GM04504 (cell line): ENCODE results near the gene LTBP3.

Experiments used
- DNase-seq: peaks from one replicate; pipeline ENCODE4 v3.0.0-alpha.2; 2012; ENCODE audit warnings: low read depth

LTBP3 gene

GRCh38 chr11:65585396-65586246 is 27.5 kb upstream of the LTBP3 start:
- DNase-seq, result no peak

- no peak for DNase-seq
Observed at GRCh38 chr11:65584723-65585171, 26.6 kb upstream of the LTBP3 start.

- no peak for DNase-seq
Observed at GRCh38 chr11:65584106-65584505, 25.9 kb upstream of the LTBP3 start.

DNA sequence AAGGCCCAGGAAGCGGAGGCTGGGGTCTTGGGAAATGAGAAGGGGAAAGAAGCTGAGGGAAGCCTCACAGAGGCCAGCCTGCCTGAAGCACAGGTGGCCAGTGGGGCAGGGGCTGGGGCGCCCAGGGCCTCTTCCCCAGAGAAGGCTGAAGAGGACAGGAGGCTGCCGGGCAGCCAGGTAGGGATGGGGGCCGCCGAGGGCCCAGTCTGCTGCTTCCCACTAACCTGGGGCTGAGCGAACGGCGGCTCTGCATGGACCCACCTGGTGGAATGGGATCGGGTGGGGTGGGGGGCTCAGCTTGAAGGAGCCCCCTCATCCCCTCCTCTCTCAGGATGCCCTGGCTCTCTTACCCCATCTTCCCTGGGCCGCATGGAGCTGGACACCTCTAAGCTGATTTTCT is 25.4 kb upstream of the LTBP3 start:
- DNase-seq, result no peak

- DNase-seq, result no peak
Observed at GRCh38 chr11:65581928-65582327, 23.8 kb upstream of the LTBP3 start.

- DNase-seq, result no peak
Observed at GRCh38 chr11:65580756-65581155, 22.6 kb upstream of the LTBP3 start.

DNA sequence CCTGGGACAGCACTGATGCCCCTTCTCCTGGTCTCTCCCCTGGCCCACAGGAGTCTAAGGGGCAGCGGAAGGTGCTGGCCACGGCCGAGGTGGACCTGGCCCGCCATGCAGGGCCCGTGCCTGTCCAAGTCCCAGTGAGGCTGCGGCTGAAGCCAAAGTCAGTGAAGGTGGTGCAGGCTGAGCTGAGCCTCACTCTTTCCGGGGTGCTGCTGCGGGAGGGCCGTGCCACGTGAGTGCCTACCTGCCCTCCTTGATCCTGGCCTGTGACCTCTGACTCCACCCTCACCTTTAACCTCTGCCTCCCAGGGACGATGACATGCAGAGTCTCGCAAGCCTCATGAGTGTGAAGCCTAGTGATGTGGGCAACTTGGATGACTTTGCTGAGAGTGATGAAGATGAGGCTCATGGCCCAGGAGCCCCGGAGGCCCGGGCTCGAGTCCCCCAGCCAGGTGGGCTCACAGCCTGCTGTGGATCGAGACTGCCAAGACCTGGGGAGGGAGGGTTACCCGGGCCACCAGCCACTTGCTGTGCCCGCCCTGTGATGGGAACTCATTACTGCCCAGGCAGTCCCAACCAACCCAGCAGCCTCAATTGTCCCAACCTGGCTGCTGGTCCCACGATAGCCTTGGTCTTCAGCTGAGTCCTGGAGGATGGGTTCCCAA is 22.0 kb upstream of the LTBP3 start:
- no peak for DNase-seq

GRCh38 chr11:65579291-65579690 is 21.1 kb upstream of the LTBP3 start:
- no peak for DNase-seq

GRCh38 chr11:65578667-65579066 is 20.5 kb upstream of the LTBP3 start:
- DNase-seq, result no peak

DNA sequence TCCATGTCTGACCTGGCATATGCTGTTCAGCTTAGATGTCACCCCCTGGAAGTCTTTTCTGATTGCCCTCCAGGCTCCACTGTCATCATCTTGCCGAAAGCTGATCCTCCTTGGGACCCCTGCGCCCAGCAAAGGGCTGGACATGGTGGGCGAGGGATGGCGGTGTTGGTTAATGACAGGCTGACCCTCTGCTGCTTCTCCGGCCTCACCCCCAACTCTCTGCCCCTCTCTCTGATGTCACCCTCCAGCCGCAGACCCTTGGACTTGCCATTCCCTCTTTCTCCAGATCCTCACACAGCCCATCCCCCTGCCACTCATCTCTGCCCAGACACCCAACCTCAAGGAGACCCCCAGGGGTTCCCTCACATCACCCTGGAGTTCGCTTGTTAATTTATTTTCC is 20.0 kb upstream of the LTBP3 start:
- no peak for DNase-seq

DNA sequence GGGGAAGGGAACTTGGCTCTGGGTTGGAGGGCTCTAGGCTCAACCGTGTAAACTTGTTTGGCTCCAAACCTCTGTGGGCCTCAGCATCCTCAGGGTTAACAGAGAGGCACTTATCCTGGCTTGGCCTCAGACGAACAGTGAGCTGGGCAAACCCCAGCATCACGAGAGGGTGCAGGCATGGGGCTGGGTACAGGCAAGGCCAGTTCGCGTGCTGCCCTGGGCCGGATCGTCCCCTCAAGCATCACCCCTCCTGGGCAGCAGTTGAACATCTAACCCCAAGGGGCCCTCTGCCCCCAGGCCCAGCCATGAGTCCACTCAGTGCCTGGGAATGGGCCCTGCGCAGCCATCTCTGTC is 19.6 kb upstream of the LTBP3 start:
- DNase-seq, result no peak

GRCh38 chr11:65576867-65577755 is 19.0 kb upstream of the LTBP3 start:
- DNase-seq, result no peak

GRCh38 chr11:65576232-65576866 is 18.2 kb upstream of the LTBP3 start:
- no peak for DNase-seq

GRCh38 chr11:65575568-65576231 is 17.5 kb upstream of the LTBP3 start, which contains the start of gene EHBP1L1:
Gene EHBP1L1, plus strand, starts transcription at chr11:65576053. Its CDS starts 250 bp downstream, at chr11:65576303.
- DNase-seq, result no peak

- no peak for DNase-seq
Observed at GRCh38 chr11:65574811-65575567, 16.8 kb upstream of the LTBP3 start.

DNA sequence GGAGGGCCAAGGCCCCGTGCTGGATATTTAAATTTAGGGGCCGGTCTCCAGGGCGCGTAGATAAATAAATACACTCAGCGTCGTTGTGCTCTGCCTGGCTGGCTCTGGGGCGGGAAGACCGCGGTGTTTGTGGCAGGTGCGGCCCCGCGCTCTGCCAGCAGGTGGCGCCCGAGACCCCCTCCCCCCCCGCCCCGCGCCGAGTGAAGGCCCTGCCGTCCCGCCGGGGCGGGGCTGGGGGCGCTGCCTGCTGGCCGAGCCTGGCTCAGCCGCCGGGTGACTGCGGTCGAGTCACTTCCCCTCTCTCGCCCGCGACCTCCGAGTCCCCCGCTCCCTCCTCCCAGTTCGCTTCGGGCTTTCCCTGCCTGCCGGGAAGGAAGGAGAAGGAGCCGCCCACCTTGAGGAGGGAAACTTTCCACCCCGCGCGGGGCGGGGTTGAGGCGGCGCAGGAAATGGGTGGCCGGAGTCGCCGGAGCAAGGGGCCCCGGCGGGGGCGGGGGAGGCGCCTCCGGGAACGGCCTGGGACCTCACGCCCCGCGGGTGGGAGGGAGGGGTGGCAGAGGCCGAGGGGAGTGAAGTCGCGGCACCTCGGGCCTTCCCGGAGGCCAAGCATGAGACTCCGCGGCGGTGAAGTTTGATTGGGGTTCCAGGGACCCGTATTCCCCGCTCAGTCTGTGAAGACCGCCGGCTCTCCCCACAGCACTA is 16.1 kb upstream of the LTBP3 start:
- peak; percentile 86 for DNase-seq

- no peak for DNase-seq
Observed at GRCh38 chr11:65573391-65574079, 15.4 kb upstream of the LTBP3 start.

- DNase-seq, result peak; percentile 70
Observed at GRCh38 chr11:65572356-65573051, 14.3 kb upstream of the LTBP3 start, which contains the start of gene FAM89B. Gene FAM89B, plus strand, starts transcription at chr11:65572538. Its CDS starts 132 bp downstream, at chr11:65572670.

GRCh38 chr11:65571940-65572339 is 13.8 kb upstream of the LTBP3 start:
- no peak for DNase-seq
